Right lobe of liver (tissue), 6 donors: ENCODE data around the gene ZNF12. TPM values are rescaled to one million over a fixed set of nuclear protein-coding genes. Genes with fewer than 3 reads are reported as not detected.
"Not testable (repeated sequence)": the region's sequence is repeated elsewhere in the genome, so short reads cannot be mapped to it uniquely, and the experiment has no call there.

Experiments
- ATAC-seq, 4 donors: fragments of 200-7000 bp; cut with Tn5 transposase; one replicate each; pipeline ENCODE4 v1.9.1; 2020; ENCODE audit warnings: mild to moderate bottlenecking in 4 of 4, moderate library complexity in 4 of 4
- DNase-seq, 3 donors: peaks; one replicate each; pipeline ENCODE4 v3.0.0-alpha.2; 2020
- H3K27ac ChIP-seq, 3 donors: fragments of 200-600 bp; one replicate each; pipeline ENCODE4 v1.8.0; 2022
- H3K27me3 ChIP-seq, 2 donors: fragments of 200-600 bp; one replicate each; pipeline ENCODE4 v1.8.0; 2022
- H3K36me3 ChIP-seq, 4 donors: fragments of 200-600 bp; sonication (generic) in 1 of 4; one replicate each; pipeline versions ENCODE4 v1.5.1 to v1.8.0; 2017 to 2022; ENCODE audit warnings: control low read depth in 1 of 4
- H3K4me1 ChIP-seq, 4 donors: fragments of 200-600 bp; sonication (generic) in 1 of 4; one replicate each; pipeline versions ENCODE4 v1.5.1 to v1.8.0; 2017 to 2022; ENCODE audit warnings: control low read depth in 1 of 4
- H3K4me3 ChIP-seq, 3 donors: fragments of 200-600 bp; one replicate each; pipeline ENCODE4 v1.8.0; 2022
- H3K9me3 ChIP-seq, 4 donors: fragments of 200-600 bp; sonication (generic) in 1 of 4; one replicate each; pipeline versions ENCODE4 v1.5.1 to v1.8.0; 2017 to 2022; ENCODE audit warnings: control low read depth in 1 of 4
- POLR2A ChIP-seq: fragments of 450-650 bp; IDR thresholded peaks from one replicate; pipeline ENCODE4 v1.6.1; 2017; ENCODE audit warnings: antibody characterized with exemption, mild to moderate bottlenecking
- WGBS: methylation state at CpG from one replicate; pipeline ENCODE4 v1.1.6; 2018; ENCODE audit warnings: low coverage, low lambda C conversion rate; ENCODE audit not compliant: insufficient coverage; ENCODE audit errors: missing lambda C conversion rate; 5-methylcytosine and 5-hydroxymethylcytosine counted together
- intact Hi-C, 2 donors: fragments of 100-400 bp; cut with DNase I; formaldehyde crosslinking; loops; one replicate each; pipeline versions ENCODE4 v1.11.2 to v1.14.1; 2022
- total RNA-seq, 6 experiments: library from RNA; depleted of rRNA in 2 of 6; stranded (reverse); fragments of >200 nt in 2 of 6; fragmentation: NEBNext Ultra II Directional in 3 of 6; extraction: Animal tissue kit (Norgen Biotek cat#: 25700) in 3 of 6; gene quantifications; one replicate each; pipeline versions ENCODE4 v1.1.0 to v1.2.4, GENCODE V29; 2016 to 2023
- TF ChIP-seq, protein P1 (sequence below), 4 donors: fragments of 200-600 bp in 3 of 4; fragments of 450-650 bp in 1 of 4; IDR thresholded peaks; one replicate each; pipeline versions ENCODE4 v1.5.1 to v1.8.0; 2016 to 2022; ENCODE audit warnings: antibody characterized with exemption in 4 of 4, mild to moderate bottlenecking in 2 of 4
- donor health status: DM: no; HTN: yes; CAD: no.
- donor health status: DM: no; HTN: no; CAD: no.
- donor health status: DM: no; HTN: no; CAD: no.
- donor health status: DM: no; HTN: yes; CAD: no.
- donor health status: DM: no; HTN: yes; CAD: no.

The ZNF12 gene
- total RNA-seq, 6 experiments from 2014 or later = 5.4 to 11.1 (median 10.5) TPM

DNA sequence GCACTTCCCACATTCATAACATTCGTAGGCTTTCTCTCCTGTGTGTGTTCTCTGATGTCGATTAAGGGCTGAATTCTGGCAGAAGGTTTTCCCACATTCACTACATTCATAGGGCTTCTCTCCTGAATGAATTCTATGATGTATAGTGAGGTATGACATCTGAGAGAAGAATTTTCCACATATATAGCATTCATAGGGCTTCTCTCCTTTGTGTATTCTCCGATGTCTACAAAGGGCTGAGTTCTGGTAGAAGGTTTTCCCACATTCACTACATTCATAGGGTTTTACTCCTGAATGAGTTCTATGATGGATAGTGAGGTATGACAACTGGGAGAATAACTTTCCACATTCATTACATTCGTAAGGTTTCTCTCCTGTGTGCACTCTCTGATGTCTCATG is 15.6 kb downstream of the ZNF12 start:
- H3K36me3 ChIP-seq = peaks cover 0 to 83% (median 50%) of the 10 kb centered on the region in 4 donors
- no peak for TF ChIP-seq POLR2A
- TF ChIP-seq, protein P1, sequence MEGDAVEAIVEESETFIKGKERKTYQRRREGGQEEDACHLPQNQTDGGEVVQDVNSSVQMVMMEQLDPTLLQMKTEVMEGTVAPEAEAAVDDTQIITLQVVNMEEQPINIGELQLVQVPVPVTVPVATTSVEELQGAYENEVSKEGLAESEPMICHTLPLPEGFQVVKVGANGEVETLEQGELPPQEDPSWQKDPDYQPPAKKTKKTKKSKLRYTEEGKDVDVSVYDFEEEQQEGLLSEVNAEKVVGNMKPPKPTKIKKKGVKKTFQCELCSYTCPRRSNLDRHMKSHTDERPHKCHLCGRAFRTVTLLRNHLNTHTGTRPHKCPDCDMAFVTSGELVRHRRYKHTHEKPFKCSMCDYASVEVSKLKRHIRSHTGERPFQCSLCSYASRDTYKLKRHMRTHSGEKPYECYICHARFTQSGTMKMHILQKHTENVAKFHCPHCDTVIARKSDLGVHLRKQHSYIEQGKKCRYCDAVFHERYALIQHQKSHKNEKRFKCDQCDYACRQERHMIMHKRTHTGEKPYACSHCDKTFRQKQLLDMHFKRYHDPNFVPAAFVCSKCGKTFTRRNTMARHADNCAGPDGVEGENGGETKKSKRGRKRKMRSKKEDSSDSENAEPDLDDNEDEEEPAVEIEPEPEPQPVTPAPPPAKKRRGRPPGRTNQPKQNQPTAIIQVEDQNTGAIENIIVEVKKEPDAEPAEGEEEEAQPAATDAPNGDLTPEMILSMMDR (IDR thresholded peaks at IDR 0.05) = no peak
- WGBS = 96% methylated on average over 4 of the region's 4 CpGs
- DNase-seq (no peak), ATAC-seq (no peak)
- H3K4me1 ChIP-seq = no peaks in the 10 kb centered on the region
- no peaks in the 10 kb centered on the region for H3K27me3 ChIP-seq
- H3K9me3 ChIP-seq = peaks cover 18 to 70% (median 38%) of the 10 kb centered on the region in 4 donors
- H3K27ac ChIP-seq = no peak overlapping the region
- H3K4me3 ChIP-seq = no peak overlapping the region
- intact Hi-C loops = no loop called here

DNA sequence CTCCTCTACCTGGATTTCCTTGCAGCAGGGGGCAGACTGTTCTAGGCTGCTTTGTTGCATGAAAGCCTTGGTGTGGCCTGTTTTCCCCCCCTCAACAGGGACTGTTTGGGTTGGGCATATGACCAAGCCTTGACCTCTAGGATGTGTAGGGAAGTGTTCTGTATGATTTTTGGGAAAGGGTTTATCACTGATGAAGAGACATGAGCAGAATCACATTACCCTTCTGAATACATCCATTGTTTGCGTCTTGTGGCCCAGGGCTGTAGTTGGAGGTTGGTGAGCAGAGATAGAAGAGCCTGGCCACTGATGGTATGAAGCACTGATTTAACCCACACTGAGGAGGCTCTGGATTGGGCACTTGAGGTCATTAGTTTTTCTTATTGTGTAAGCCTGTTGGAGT is 26.6 kb downstream of the ZNF12 start:
- Histone ChIP-seq H3K36me3 (no peaks in the 10 kb centered on the region), H3K27ac (no peak overlapping the region), H3K4me3 (no peak overlapping the region), H3K4me1 (no peaks in the 10 kb centered on the region), H3K27me3 (no peaks in the 10 kb centered on the region), H3K9me3 (peaks cover 0 to 70% (median 26%) of the 10 kb centered on the region in 4 donors)
- ATAC-seq = no peak
- intact Hi-C loops = no loop called here
- no peak for DNase-seq
- TF ChIP-seq, protein P1 (IDR thresholded peaks at IDR 0.05) = no peak
- WGBS = 100% methylated on average over 1 of the region's 1 CpG

DNA sequence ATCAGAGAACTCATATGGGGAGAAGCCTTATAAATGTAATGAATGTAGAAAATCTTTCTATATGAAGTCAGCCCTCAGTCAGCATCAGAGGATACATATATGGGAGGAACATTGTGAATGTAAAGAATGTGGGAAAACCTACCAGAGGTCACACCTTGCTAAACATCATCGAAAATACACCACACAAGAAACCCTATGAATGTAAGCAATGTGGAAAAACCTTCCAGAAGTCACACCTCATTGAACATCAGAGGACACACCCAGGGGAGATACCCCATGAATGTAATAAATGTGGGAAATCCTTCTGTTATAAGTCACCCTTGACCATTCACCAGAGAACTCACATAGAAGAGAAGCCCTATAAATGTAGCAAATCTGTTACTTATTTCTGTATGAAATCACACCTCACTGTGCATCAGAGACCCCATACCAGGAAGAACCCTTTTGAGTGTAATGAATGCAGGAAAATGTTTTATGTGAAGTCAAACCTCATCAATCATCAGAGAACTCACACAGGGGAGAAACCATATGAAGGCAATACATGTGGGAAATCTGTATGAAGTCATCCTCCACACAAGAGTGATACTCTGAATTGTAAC is 30.8 kb downstream of the ZNF12 start:
- Histone ChIP-seq H3K4me1 (no peaks in the 10 kb centered on the region), H3K36me3 (no peaks in the 10 kb centered on the region), H3K4me3 (no peak overlapping the region), H3K27me3 (no peaks in the 10 kb centered on the region), H3K27ac (no peak overlapping the region), H3K9me3 (peaks cover 0 to 65% (median 23%) of the 10 kb centered on the region in 4 donors)
- no peak for DNase-seq
- no peak for ATAC-seq
- intact Hi-C loops = no loop called here
- no peak for TF ChIP-seq POLR2A
- TF ChIP-seq, protein P1 (IDR thresholded peaks at IDR 0.05) = no peak
- no CpG with 5 or more reads among the region's 1 CpG for WGBS

DNA sequence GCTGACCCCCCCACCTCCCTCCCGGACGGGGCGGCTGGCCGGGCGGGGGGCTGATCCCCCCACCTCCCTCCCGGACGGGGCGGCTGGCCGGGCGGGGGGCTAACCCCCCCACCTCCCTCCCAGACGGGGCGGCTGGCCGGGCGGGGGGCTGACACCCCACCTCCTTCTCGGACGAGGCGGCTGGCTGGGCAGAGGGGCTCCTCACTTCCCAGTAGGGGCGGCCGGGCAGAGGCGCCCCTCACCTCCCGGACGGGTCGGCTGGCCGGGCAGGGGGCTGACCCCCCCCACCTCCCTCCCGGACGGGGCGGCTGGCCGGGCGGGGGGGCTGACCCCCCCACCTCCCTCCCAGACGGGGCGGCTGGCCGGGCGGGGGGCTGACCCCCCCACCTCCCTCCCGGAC is 35.9 kb downstream of the ZNF12 start:
- not testable (repeated sequence) for ATAC-seq
- WGBS = no CpG with 5 or more reads among the region's 34 CpGs

DNA sequence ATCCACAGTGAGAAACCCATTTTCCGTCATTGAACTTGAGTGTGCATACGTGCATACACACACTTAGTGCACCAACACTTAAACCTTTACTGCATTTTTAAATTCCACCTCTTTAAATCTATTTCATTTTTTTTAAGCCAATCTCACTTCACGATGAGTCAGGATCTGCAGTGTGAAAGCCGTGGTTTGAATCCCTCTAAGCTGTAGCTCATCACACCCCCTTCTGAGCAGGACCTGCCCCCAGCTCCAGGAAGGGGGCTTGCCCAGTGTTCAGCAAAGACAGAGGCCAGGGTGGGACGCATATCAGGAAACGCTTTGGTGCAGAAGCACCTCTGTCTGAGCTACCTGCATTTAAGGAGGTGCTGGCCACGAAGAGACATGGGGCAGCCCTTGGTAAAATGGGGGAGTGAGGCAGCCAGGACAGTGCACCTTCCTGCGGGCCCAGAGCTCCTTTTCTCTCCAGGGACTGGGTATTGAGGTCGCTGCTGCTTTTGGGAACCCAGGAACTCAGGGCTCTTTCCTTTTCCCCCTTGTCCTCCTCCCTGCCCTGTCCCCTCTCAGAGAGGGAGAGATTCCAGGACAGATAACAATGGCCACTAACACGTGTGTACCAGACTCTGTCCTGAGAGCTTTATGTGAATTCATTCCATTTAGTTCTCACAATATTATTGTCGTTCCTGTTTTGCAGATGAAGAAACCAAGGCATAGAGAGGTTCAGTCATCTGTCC is 48.0 kb downstream of the ZNF12 start:
- no peak overlapping the region for H3K4me3 ChIP-seq
- no peak overlapping the region for H3K27ac ChIP-seq
- 28% methylated on average over 10 of the region's 11 CpGs for WGBS
- H3K4me1 ChIP-seq = no peaks in the 10 kb centered on the region
- H3K27me3 ChIP-seq = no peaks in the 10 kb centered on the region
- peaks cover 0 to 8% (median 3%) of the 10 kb centered on the region in 4 donors for H3K36me3 ChIP-seq
- H3K9me3 ChIP-seq = no peaks in the 10 kb centered on the region
- ATAC-seq (no peak), DNase-seq (no peak)
- intact Hi-C loops = no loop called here
- TF ChIP-seq, protein P1 (IDR thresholded peaks at IDR 0.05) = no peak
- TF ChIP-seq POLR2A = no peak

More for the DNA sequence above, 35.9 kb downstream of the ZNF12 start:
- H3K4me1 ChIP-seq, intact Hi-C loops, DNase-seq, H3K27ac ChIP-seq, H3K36me3 ChIP-seq, H3K27me3 ChIP-seq, H3K4me3 ChIP-seq: not testable (repeated sequence)
- peaks cover 0 to 38% (median 9%) of the 10 kb centered on the region in 4 donors for H3K9me3 ChIP-seq
